ENCODE data around the gene RNH1. TPM values are rescaled to one million over a fixed set of nuclear protein-coding genes. Genes with fewer than 3 reads are reported as not detected.

The RNH1 gene
- total RNA-seq, 1 donor from 2014 or later: 237 TPM

DNA sequence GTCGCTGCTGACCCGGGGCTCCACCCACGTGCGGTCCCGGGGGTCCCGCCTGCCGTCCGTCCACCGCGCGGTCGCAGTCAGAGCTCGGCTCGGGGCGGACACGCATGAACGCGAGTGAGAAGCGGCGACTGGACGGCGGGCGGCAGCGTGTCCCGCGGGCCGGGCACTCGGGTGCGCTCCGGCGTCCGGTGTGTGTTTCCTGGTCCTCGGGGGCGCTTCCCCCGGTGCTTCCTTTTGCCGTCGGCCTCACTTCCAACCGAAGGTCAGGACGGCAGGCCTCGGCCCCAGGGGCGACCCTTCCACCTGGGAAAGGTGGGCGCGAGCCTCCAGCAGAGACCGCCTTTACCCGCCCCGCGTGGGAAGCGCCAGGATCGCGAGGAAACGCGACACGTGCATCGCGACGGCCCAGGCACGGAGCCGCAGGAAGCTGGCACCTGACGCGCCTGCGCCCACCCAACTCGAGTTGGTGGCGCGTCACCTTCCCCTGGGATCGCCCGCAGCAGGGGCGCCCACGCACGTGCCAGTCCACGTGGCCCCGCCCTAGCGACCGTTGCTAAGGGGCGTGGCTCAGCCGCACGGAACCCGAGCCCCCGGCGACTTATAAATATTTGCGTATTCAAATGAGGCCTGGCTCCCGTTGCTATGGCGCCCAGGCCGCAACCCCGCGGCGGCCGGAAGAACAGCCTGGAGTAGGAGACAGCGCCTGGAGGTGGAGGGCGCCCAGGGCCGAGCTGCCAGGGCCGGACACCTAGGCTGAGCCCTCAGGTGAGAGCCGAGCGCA is 30.0 kb upstream of the RNH1 start, which contains the start of gene LRRC56:
Gene LRRC56, plus strand, starts transcription at position 687 of the 781 bp plus-strand sequence. CDS start 3,158 bp downstream, outside the sequence.
- TF ChIP-seq CTCF (IDR thresholded peaks at IDR 0.05): no peak
- peaks cover 34% of the 10 kb centered on the region for H3K4me1 ChIP-seq
- peak; percentile 93 for DNase-seq
- peak; percentile 67 to 74 for ATAC-seq
- no peaks in the 10 kb centered on the region for H3K9me3 ChIP-seq
- intact Hi-C loops (cut with DNase I): no loop called here
- H3K27ac ChIP-seq: peak within 1 kb of the TSS; percentile 85
- H3K27me3 ChIP-seq (ENCODE audit: low read depth): peaks cover 4% of the 10 kb centered on the region
- H3K4me3 ChIP-seq: peak within 1 kb of the TSS; percentile 75
- H3K36me3 ChIP-seq: peaks cover 23% of the 10 kb centered on the region

DNA sequence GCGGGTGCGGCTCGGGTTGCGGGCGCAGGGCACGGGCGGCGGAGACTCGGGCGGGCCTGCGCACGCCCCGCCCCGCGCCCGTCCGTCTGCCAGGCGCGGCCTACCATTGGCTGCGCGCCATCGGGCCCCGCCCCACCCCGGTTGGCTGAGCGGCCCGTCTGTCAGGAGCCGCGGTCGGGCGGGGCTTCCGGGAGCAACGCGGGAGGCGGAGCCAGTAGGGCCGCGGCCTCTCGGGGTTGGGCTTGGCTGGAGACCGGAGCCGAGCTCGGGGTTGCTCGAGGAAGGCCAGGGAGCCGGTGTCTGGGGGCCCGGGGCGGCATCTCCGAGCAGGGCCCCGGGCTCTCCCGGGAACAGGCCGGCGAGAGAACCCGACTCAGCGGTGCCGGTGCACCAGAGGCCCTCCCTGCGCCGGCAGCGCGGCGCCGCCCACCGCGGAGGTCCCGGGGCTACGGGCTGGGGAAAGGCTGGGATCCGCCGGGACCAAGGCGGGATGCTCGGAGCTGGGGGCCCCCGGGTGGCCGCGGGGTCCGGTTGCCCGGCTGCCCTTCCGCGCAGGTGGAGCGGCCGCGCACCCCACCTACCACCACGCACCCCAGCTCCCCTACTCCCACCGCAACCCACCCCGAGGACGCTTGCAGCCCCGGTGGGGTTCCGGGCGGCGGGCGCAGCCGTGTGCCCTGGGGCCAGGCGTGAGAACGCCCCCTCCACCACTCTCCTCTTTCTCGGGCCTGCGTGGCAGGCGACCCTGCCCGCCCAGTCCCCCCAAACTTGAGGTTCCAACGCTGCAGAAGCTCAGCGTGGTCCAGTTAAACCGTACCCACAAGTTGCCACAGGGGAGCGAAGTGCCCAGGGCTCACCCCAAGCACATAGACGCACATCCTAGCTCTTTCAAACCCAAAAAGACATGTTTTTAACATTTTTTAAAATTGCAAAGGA is 28.7 kb upstream of the RNH1 start, which contains the start of gene HRAS:
Gene HRAS, minus strand, starts transcription at position 58 of the 936 bp plus-strand sequence.
- DNase-seq: peak; percentile 95
- peaks cover 34% of the 10 kb centered on the region for H3K4me1 ChIP-seq
- intact Hi-C loops (cut with DNase I): no loop called here
- H3K27me3 ChIP-seq (ENCODE audit: low read depth): peaks cover 4% of the 10 kb centered on the region
- TF ChIP-seq CTCF (IDR thresholded peaks at IDR 0.05): no peak
- H3K36me3 ChIP-seq: peaks cover 33% of the 10 kb centered on the region
- peak within 1 kb of the TSS; percentile 80 for H3K4me3 ChIP-seq
- H3K9me3 ChIP-seq: no peaks in the 10 kb centered on the region
- peak; percentile 92 for ATAC-seq
- peak within 1 kb of the TSS; percentile 85 for H3K27ac ChIP-seq

GRCh38 chr11:535210-535518 is 28.1 kb upstream of the RNH1 start:
- Histone ChIP-seq H3K27ac (peak overlapping the region; percentile 59), H3K9me3 (no peaks in the 10 kb centered on the region), H3K27me3 (ENCODE audit: low read depth) (peaks cover 4% of the 10 kb centered on the region), H3K4me3 (peak overlapping the region; percentile 80), H3K4me1 (peaks cover 34% of the 10 kb centered on the region), H3K36me3 (peaks cover 33% of the 10 kb centered on the region)
- ATAC-seq (no peak), DNase-seq (no peak)
- intact Hi-C loops (cut with DNase I): no loop called here
- no peak for TF ChIP-seq CTCF (IDR thresholded peaks at IDR 0.05)

DNA sequence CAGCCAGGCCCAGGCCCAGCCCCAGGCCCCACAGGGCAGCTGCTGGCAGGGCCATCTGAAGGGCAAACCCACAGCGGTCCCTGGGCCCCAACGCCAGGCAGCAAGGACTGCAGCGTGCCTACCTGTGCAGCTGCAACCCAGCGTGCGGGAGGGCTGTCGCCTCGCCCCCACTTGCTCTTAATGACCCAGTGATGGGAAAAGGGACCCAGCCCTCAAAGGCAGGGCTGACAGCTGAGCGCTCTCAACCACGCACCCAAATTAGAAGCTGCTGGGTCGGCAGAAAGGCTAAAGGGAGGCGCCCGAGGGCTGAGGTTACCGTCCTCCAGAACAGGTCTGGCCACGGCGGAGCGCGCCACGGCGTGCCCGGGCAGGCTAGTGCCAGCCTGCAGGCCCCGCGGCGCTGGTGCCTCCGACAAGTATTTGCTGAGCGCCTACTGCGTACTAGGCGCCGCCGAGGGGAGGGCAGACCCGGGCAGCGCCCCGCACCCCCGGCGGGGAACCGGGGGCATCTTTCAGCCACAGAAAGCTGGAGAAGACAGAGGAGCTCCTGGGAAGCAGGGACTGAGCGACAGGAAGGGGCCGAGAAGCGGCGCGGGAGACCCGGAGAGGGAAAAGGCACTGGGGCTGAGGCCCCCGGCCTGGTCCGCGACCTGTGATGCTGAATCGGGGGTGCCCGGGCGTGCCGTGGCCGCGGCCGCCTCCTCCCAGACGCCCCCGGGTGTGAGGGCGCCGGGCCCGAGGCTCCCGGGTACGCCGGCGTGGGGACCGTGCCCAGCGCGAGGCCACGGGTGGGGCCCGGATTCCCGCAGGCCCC is 27.6 kb upstream of the RNH1 start:
- H3K27me3 ChIP-seq (ENCODE audit: low read depth): peaks cover 4% of the 10 kb centered on the region
- peaks cover 33% of the 10 kb centered on the region for H3K36me3 ChIP-seq
- ATAC-seq: peak in 1 of 2 donors; percentile 2
- DNase-seq: peak; percentile 75
- TF ChIP-seq CTCF (IDR thresholded peaks at IDR 0.05): no peak
- peaks cover 34% of the 10 kb centered on the region for H3K4me1 ChIP-seq
- H3K27ac ChIP-seq: peak overlapping the region; percentile 59
- no peaks in the 10 kb centered on the region for H3K9me3 ChIP-seq
- intact Hi-C loops (cut with DNase I): no loop called here
- peak overlapping the region; percentile 80 for H3K4me3 ChIP-seq

Measured in lower lobe of right lung (tissue), 2 donors.